T-helper 1 cell treated with Interleukin-12 subunit alpha and Interleukin-12 subunit beta and Interleukin-4 antibody, amounts not matched to agents 30 μg/mL and 1 μg/mL, for 36 hours (primary cell): ENCODE measurements around the gene MRAS.

ENCODE experiments used
- H3K27ac Mint-ChIP-seq: one replicate; pipeline ENCODE4 v1.8.0; 2021; ENCODE audit warnings: mild to moderate bottlenecking, mixed read lengths
- H3K27me3 Mint-ChIP-seq: one replicate; pipeline ENCODE4 v1.8.0; 2021; ENCODE audit warnings: low read depth, mixed read lengths
- H3K36me3 Mint-ChIP-seq: one replicate; pipeline ENCODE4 v1.8.0; 2021; ENCODE audit warnings: low read depth, mixed read lengths
- H3K4me1 Mint-ChIP-seq: one replicate; pipeline ENCODE4 v1.8.0; 2021; ENCODE audit warnings: low read depth, mixed read lengths
- H3K4me3 Mint-ChIP-seq: one replicate; pipeline ENCODE4 v1.8.0; 2021; ENCODE audit warnings: mild to moderate bottlenecking, moderate library complexity, mixed read lengths
- H3K9me3 Mint-ChIP-seq: one replicate; pipeline ENCODE4 v1.8.0; 2021; ENCODE audit warnings: mixed read lengths

The MRAS gene

GRCh38 chr3:138347960-138348753, at the start of gene MRAS:
TSS of gene MRAS (plus strand) at chr3:138348579. CDS start at chr3:138372884, 24,305 bp downstream.
- H3K36me3 Mint-ChIP-seq, result no peaks in the 10 kb centered on the region
- H3K27ac Mint-ChIP-seq, result no peak within 1 kb of the TSS
- H3K4me3 Mint-ChIP-seq, result peak within 1 kb of the TSS; percentile 96
- peaks cover 5% of the 10 kb centered on the region for H3K4me1 Mint-ChIP-seq
- peaks cover 36% of the 10 kb centered on the region for H3K27me3 Mint-ChIP-seq
- no peaks in the 10 kb centered on the region for H3K9me3 Mint-ChIP-seq

- peaks cover 17% of the 10 kb centered on the region for H3K36me3 Mint-ChIP-seq
Measured at GRCh38 chr3:138300647-138301046, 47.7 kb upstream of the MRAS start.

GRCh38 chr3:138303474-138303873, 44.9 kb upstream of the MRAS start:
- H3K27ac Mint-ChIP-seq, result no peak overlapping the region
- H3K36me3 Mint-ChIP-seq, result peaks cover 16% of the 10 kb centered on the region
- no peaks in the 10 kb centered on the region for H3K27me3 Mint-ChIP-seq
- peaks cover 20% of the 10 kb centered on the region for H3K9me3 Mint-ChIP-seq
- H3K4me3 Mint-ChIP-seq, result no peak overlapping the region
- no peaks in the 10 kb centered on the region for H3K4me1 Mint-ChIP-seq

More at GRCh38 chr3:138300647-138301046, 47.7 kb upstream of the MRAS start:
- Mint-ChIP-seq H3K4me1 (peaks cover 12% of the 10 kb centered on the region), H3K27ac (no peak overlapping the region), H3K9me3 (no peaks in the 10 kb centered on the region), H3K4me3 (no peak overlapping the region), H3K27me3 (no peaks in the 10 kb centered on the region)

- H3K27ac Mint-ChIP-seq, result no peak overlapping the region
- H3K36me3 Mint-ChIP-seq, result peaks cover 13% of the 10 kb centered on the region
- H3K4me1 Mint-ChIP-seq, result no peaks in the 10 kb centered on the region
- no peak overlapping the region for H3K4me3 Mint-ChIP-seq
- H3K27me3 Mint-ChIP-seq, result peaks cover 6% of the 10 kb centered on the region
- H3K9me3 Mint-ChIP-seq, result peaks cover 38% of the 10 kb centered on the region
Measured at GRCh38 chr3:138307899-138308298, 40.5 kb upstream of the MRAS start.

GRCh38 chr3:138308783-138309182, 39.6 kb upstream of the MRAS start:
- Mint-ChIP-seq H3K4me1 (no peaks in the 10 kb centered on the region), H3K27ac (no peak overlapping the region), H3K36me3 (peaks cover 13% of the 10 kb centered on the region), H3K4me3 (no peak overlapping the region), H3K9me3 (peaks cover 38% of the 10 kb centered on the region), H3K27me3 (peaks cover 6% of the 10 kb centered on the region)

GRCh38 chr3:138310494-138310893, 37.9 kb upstream of the MRAS start:
- peaks cover 13% of the 10 kb centered on the region for H3K36me3 Mint-ChIP-seq
- no peak overlapping the region for H3K4me3 Mint-ChIP-seq
- peaks cover 6% of the 10 kb centered on the region for H3K27me3 Mint-ChIP-seq
- H3K9me3 Mint-ChIP-seq, result peaks cover 38% of the 10 kb centered on the region
- H3K27ac Mint-ChIP-seq, result no peak overlapping the region
- no peaks in the 10 kb centered on the region for H3K4me1 Mint-ChIP-seq

- H3K4me1 Mint-ChIP-seq, result no peaks in the 10 kb centered on the region
- H3K36me3 Mint-ChIP-seq, result peaks cover 4% of the 10 kb centered on the region
- H3K9me3 Mint-ChIP-seq, result peaks cover 16% of the 10 kb centered on the region
- H3K27me3 Mint-ChIP-seq, result peaks cover 6% of the 10 kb centered on the region
- H3K4me3 Mint-ChIP-seq, result no peak overlapping the region
- no peak overlapping the region for H3K27ac Mint-ChIP-seq
Measured at GRCh38 chr3:138314751-138315150, 33.6 kb upstream of the MRAS start.

- Mint-ChIP-seq H3K27ac (no peak overlapping the region), H3K4me3 (no peak overlapping the region), H3K36me3 (peaks cover 2% of the 10 kb centered on the region), H3K9me3 (no peaks in the 10 kb centered on the region), H3K27me3 (no peaks in the 10 kb centered on the region), H3K4me1 (peaks cover 11% of the 10 kb centered on the region)
Measured at GRCh38 chr3:138317687-138318086, 30.7 kb upstream of the MRAS start.

- Mint-ChIP-seq H3K36me3 (peaks cover 2% of the 10 kb centered on the region), H3K9me3 (no peaks in the 10 kb centered on the region), H3K4me1 (peaks cover 37% of the 10 kb centered on the region), H3K27ac (no peak overlapping the region), H3K4me3 (no peak overlapping the region), H3K27me3 (no peaks in the 10 kb centered on the region)
Measured at GRCh38 chr3:138323971-138324370, 24.4 kb upstream of the MRAS start.

GRCh38 chr3:138325990-138326389, 22.4 kb upstream of the MRAS start:
- Mint-ChIP-seq H3K27ac (no peak overlapping the region), H3K4me3 (no peak overlapping the region), H3K27me3 (no peaks in the 10 kb centered on the region), H3K9me3 (no peaks in the 10 kb centered on the region), H3K4me1 (peaks cover 46% of the 10 kb centered on the region), H3K36me3 (peaks cover 2% of the 10 kb centered on the region)

GRCh38 chr3:138326866-138327595, 21.3 kb upstream of the MRAS start:
- Mint-ChIP-seq H3K4me3 (no peak overlapping the region), H3K27ac (no peak overlapping the region), H3K9me3 (no peaks in the 10 kb centered on the region), H3K36me3 (no peaks in the 10 kb centered on the region), H3K4me1 (peaks cover 44% of the 10 kb centered on the region), H3K27me3 (no peaks in the 10 kb centered on the region)

- Mint-ChIP-seq H3K4me3 (no peak overlapping the region), H3K9me3 (no peaks in the 10 kb centered on the region), H3K27me3 (no peaks in the 10 kb centered on the region), H3K36me3 (no peaks in the 10 kb centered on the region), H3K4me1 (peaks cover 42% of the 10 kb centered on the region), H3K27ac (no peak overlapping the region)
Measured at GRCh38 chr3:138327831-138328230, 20.5 kb upstream of the MRAS start.

- H3K36me3 Mint-ChIP-seq, result no peaks in the 10 kb centered on the region
- H3K27me3 Mint-ChIP-seq, result no peaks in the 10 kb centered on the region
- no peaks in the 10 kb centered on the region for H3K9me3 Mint-ChIP-seq
- peak overlapping the region; percentile 86 for H3K4me3 Mint-ChIP-seq
- H3K27ac Mint-ChIP-seq, result no peak overlapping the region
- peaks cover 40% of the 10 kb centered on the region for H3K4me1 Mint-ChIP-seq
Measured at GRCh38 chr3:138328341-138328740, 20.0 kb upstream of the MRAS start.

- no peaks in the 10 kb centered on the region for H3K27me3 Mint-ChIP-seq
- H3K36me3 Mint-ChIP-seq, result no peaks in the 10 kb centered on the region
- H3K4me3 Mint-ChIP-seq, result peak within 1 kb of the TSS; percentile 86
- H3K4me1 Mint-ChIP-seq, result peaks cover 34% of the 10 kb centered on the region
- no peaks in the 10 kb centered on the region for H3K9me3 Mint-ChIP-seq
- peak within 1 kb of the TSS; percentile 82 for H3K27ac Mint-ChIP-seq
Measured at GRCh38 chr3:138329127-138329983, 19.0 kb upstream of the MRAS start, which contains the start of gene NME9. TSS of gene NME9 (minus strand) at chr3:138329851. CDS start at chr3:138329335, 516 bp downstream.
